OCI-LY3 (cell line): ENCODE data around the gene OTOG.

Experiments used
- H2AFZ ChIP-seq: fragments of 200-600, 300-600 bp; shearing (Covaris generic); 2 replicates; pipeline ENCODE4 v1.6.0; 2014; ENCODE audit warnings: antibody characterized with exemption, low read depth, low read length
- H3K27ac ChIP-seq: fragments of 200-600, 300-600 bp; sonication (generic); 2 replicates; pipeline ENCODE4 v1.5.1; 2014; ENCODE audit warnings: mild to moderate bottlenecking, low read length, moderate library complexity, mixed read lengths
- H3K27me3 ChIP-seq: fragments of 200-600, 300-600 bp; sonication (generic); 2 replicates; pipeline ENCODE4 v1.6.1; 2014; ENCODE audit warnings: low read depth, low read length, mixed read lengths
- H3K36me3 ChIP-seq: fragments of 200-600, 300-600 bp; sonication (generic); replicated peaks from 2 replicates; pipeline ENCODE3; 2014; ENCODE audit warnings: low read depth, low read length, mixed read lengths
- H3K4me1 ChIP-seq: fragments of 300-600, 200-600 bp; sonication (generic); 2 replicates; pipeline ENCODE4 v1.6.1; 2014; ENCODE audit warnings: low read length, mixed read lengths
- H3K4me2 ChIP-seq: fragments of 200-600, 300-600 bp; sonication (generic); 2 replicates; pipeline ENCODE4 v1.6.1; 2014; ENCODE audit warnings: low read length, mixed read lengths
- H3K4me3 ChIP-seq: fragments of 300-600, 200-600 bp; sonication (generic); 2 replicates; pipeline ENCODE4 v1.5.1; 2014; ENCODE audit warnings: antibody characterized with exemption, mild to moderate bottlenecking, low read length, moderate library complexity
- H3K79me2 ChIP-seq: fragments of 300-600, 200-600 bp; shearing (Covaris generic); 2 replicates; pipeline ENCODE4 v1.6.1; 2014; ENCODE audit warnings: mild to moderate bottlenecking, low read length, mixed read lengths
- H3K9ac ChIP-seq: fragments of 300-600, 200-600 bp; shearing (Covaris generic); 2 replicates; pipeline ENCODE4 v1.6.0; 2014; ENCODE audit warnings: mild to moderate bottlenecking, low read length, moderate library complexity
- H3K9me3 ChIP-seq: fragments of 200-600, 300-600 bp; shearing (Covaris generic); 2 replicates; pipeline ENCODE4 v1.6.1; 2014; ENCODE audit warnings: low read length, mixed read lengths; ENCODE audit not compliant: insufficient read depth
- H4K20me1 ChIP-seq: fragments of 200-600, 300-600 bp; sonication (generic); 2 replicates; pipeline ENCODE4 v1.6.1; 2016; ENCODE audit warnings: low read length, mixed read lengths; ENCODE audit not compliant: insufficient read depth
- CTCF ChIP-seq: fragments of 200-600, 300-600 bp; sonication (generic); IDR thresholded peaks from 2 replicates; pipeline ENCODE4 v1.5.1; 2014; ENCODE audit warnings: antibody characterized with exemption, low read length, low read depth
- EZH2phosphoT487 ChIP-seq: fragments of 200-600 bp; shearing (Covaris generic); IDR thresholded peaks from 2 replicates; pipeline ENCODE4 v1.6.1; 2018; ENCODE audit warnings: antibody characterized with exemption, mixed run types, low read depth

OTOG gene

GRCh38 chr11:17547051-17547577, at the start of gene OTOG:
Gene OTOG (plus strand): TSS chr11:17547259. CDS start chr11:17547373, 114 bp downstream.
- Histone ChIP-seq H3K9ac (no peak within 1 kb of the TSS), H3K36me3 (no peaks in the 10 kb centered on the region), H2AFZ (no peak within 1 kb of the TSS), H4K20me1 (no peaks in the 10 kb centered on the region), H3K4me3 (no peak within 1 kb of the TSS), H3K27me3 (no peaks in the 10 kb centered on the region), H3K79me2 (no peaks in the 10 kb centered on the region), H3K4me1 (peaks cover 6% of the 10 kb centered on the region), H3K9me3 (no peaks in the 10 kb centered on the region), H3K4me2 (no peak within 1 kb of the TSS), H3K27ac (no peak within 1 kb of the TSS)
- TF ChIP-seq EZH2phosphoT487, result no peak
- TF ChIP-seq CTCF, result no peak

- Histone ChIP-seq H3K79me2 (no peaks in the 10 kb centered on the region), H3K4me2 (no peak overlapping the region), H4K20me1 (no peaks in the 10 kb centered on the region), H3K27me3 (peaks cover 37% of the 10 kb centered on the region), H2AFZ (no peak overlapping the region), H3K27ac (no peak overlapping the region), H3K4me1 (no peaks in the 10 kb centered on the region), H3K9me3 (no peaks in the 10 kb centered on the region), H3K36me3 (no peaks in the 10 kb centered on the region), H3K4me3 (no peak overlapping the region), H3K9ac (no peak overlapping the region)
- TF ChIP-seq CTCF, result no peak
- no peak for TF ChIP-seq EZH2phosphoT487
Observed at GRCh38 chr11:17498058-17498457, 49.0 kb upstream of the OTOG start.

- Histone ChIP-seq H3K36me3 (no peaks in the 10 kb centered on the region), H3K4me3 (no peak overlapping the region), H4K20me1 (no peaks in the 10 kb centered on the region), H3K9ac (no peak overlapping the region), H2AFZ (no peak overlapping the region), H3K9me3 (no peaks in the 10 kb centered on the region), H3K27me3 (peaks cover 37% of the 10 kb centered on the region), H3K4me1 (no peaks in the 10 kb centered on the region), H3K27ac (no peak overlapping the region), H3K4me2 (no peak overlapping the region), H3K79me2 (no peaks in the 10 kb centered on the region)
- no peak for TF ChIP-seq CTCF
- TF ChIP-seq EZH2phosphoT487, result no peak
Observed at GRCh38 chr11:17498475-17498874, 48.6 kb upstream of the OTOG start.

- TF ChIP-seq CTCF, result no peak
- TF ChIP-seq EZH2phosphoT487, result no peak
- Histone ChIP-seq H3K9ac (no peak overlapping the region), H3K36me3 (no peaks in the 10 kb centered on the region), H4K20me1 (no peaks in the 10 kb centered on the region), H3K27me3 (peaks cover 45% of the 10 kb centered on the region), H2AFZ (no peak overlapping the region), H3K27ac (no peak overlapping the region), H3K4me1 (no peaks in the 10 kb centered on the region), H3K9me3 (no peaks in the 10 kb centered on the region), H3K4me2 (no peak overlapping the region), H3K4me3 (no peak overlapping the region), H3K79me2 (no peaks in the 10 kb centered on the region)
Observed at GRCh38 chr11:17500673-17501072, 46.4 kb upstream of the OTOG start.
